ENCODE data around the gene LPCAT2.

GRCh38 chr16:55494994-55495421, 13.9 kb upstream of the LPCAT2 start:
- no peak for TF ChIP-seq POLR2A (IDR thresholded peaks at IDR 0.05; ENCODE audit: low read depth, low read length)
- TF ChIP-seq POLR2AphosphoS5 (IDR thresholded peaks at IDR 0.05; ENCODE audit: low read depth, low read length) = no peak
- TF ChIP-seq PAX5 (IDR thresholded peaks at IDR 0.05; ENCODE audit: insufficient read depth, low read length, severe bottlenecking) = no peak
- no peak for TF ChIP-seq TAF1 (IDR thresholded peaks at IDR 0.05; ENCODE audit: low read depth, low read length)
- TF ChIP-seq SPI1 (IDR thresholded peaks at IDR 0.05; ENCODE audit: low read depth, low read length) = no peak
- no peak for TF ChIP-seq POU2F2 (IDR thresholded peaks at IDR 0.05; ENCODE audit: low read depth, low read length)

Data from GM12891 (cell line).